ENCODE measurements around the gene KIF26A.

The KIF26A gene

DNA sequence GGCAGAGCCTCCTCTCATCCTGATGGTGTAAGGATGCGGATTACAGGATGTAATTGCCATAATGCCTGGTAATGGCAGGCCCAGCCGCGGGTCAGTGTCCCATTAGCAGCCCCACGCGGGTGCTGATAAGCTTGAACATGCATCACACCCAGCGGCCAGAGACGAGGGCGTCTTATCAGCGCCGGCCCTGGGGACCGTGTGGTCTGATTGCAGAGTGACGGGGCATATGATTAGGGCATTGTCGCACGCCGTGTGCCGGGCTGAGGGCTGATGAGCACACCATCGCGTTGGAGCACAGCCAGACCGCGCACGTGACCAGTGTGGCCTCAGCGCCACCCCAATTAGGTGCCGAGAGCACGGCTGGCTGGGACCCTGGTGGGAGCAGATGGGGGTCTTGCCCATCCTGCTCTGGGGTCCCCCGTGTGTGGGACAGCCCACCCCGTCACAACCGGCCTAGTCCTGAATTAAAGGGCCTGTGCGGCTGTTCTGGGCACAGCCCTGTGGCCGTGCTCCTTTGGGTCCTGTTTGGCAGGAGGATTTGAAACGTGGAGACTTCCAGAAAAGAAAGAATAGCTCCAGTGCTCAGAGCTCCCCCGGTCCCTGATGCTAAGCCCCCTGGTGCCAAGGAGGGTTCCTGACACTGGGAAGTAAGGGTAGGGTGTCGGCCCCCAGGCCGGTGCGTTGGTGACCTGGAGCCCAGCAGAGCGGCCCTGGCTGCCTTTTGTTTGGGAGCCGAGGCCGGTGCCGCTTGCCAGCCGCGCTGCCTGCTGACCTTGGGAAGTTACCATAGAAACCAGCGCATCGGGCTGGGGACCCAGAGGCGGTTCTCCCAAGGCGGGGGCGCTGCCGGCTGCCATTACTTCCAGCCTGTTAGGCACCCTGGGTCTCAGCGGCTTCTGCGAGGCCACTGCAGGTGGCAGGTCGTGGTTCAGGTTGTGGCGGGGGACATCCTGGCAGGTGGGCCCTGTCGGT lies 20.7 kb downstream of the KIF26A start:
- DNase-seq (ENCODE audit: low read depth) = no peak

GRCh38 chr14:104159990-104160389 lies 21.6 kb downstream of the KIF26A start:
- DNase-seq (ENCODE audit: low read depth) = no peak

DNA sequence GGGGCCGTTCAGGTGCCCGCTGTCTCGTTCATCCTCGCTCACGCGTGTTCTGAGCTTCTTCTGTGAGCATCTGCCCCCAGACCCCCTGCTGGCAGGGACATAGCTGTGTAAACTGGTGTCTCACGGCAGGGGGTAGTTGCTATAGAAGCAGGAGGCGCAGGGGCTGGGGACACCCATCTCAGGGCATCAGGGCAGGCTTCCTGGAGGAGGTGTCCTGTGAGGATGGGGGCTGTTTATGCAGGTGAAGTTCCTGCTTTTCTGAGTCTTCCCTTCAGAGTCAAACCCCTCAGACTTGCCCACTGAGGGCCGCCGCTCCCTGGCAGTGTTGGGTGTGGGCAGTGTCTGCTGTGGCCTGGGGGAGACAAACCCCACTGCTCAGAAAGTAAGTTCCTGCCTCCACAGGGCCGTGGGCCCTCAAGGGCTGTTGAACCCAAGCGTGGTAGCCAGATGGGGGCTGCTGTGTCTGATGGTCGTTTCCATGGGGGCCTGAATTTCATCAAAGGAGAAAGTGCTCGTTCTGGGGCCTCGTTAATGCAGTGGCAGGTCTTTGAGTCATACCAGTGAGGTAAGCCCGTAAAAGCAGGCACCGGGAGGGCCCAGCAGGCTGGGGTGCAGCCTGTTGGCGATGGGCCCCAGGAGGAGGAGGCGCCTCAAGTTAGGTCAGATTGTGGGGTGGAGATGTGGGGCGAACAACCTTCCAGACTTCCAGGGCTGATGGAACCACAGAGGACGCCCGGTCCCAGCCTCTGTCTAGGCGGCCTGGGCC lies 23.4 kb downstream of the KIF26A start:
- no peak for DNase-seq (ENCODE audit: low read depth)

GRCh38 chr14:104162495-104162894 lies 24.1 kb downstream of the KIF26A start:
- DNase-seq (ENCODE audit: low read depth) = no peak

GRCh38 chr14:104163541-104163940 lies 25.2 kb downstream of the KIF26A start:
- no peak for DNase-seq (ENCODE audit: low read depth)

GRCh38 chr14:104164041-104164440 lies 25.7 kb downstream of the KIF26A start:
- no peak for DNase-seq (ENCODE audit: low read depth)

GRCh38 chr14:104164512-104164911 lies 26.1 kb downstream of the KIF26A start:
- DNase-seq (ENCODE audit: low read depth) = no peak

- no peak for DNase-seq (ENCODE audit: low read depth)
Observed at GRCh38 chr14:104166698-104167097, 28.3 kb downstream of the KIF26A start.

DNA sequence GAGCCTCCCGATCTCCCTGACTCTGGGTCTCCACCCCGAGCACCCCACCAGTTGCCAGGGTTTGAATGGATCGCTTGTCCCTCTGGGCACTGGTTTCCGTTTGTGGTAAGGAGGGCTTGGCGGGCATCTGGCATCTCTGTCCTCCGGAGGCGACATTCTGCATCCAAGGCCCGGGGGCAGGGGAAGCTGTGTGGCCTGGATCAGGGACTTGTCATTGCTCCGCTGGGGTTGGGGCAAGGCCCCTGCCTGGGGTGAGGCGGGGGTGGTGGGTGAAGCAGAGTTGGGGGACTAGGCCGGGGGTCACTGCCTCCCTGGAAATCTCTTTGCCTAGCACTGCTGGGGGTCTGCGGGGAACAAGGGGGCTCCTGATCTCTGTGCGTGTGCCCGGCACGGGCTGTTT lies 30.2 kb downstream of the KIF26A start:
- DNase-seq (ENCODE audit: low read depth) = no peak

- no peak for DNase-seq (ENCODE audit: low read depth)
Observed at GRCh38 chr14:104169005-104169698, 30.8 kb downstream of the KIF26A start.

DNA sequence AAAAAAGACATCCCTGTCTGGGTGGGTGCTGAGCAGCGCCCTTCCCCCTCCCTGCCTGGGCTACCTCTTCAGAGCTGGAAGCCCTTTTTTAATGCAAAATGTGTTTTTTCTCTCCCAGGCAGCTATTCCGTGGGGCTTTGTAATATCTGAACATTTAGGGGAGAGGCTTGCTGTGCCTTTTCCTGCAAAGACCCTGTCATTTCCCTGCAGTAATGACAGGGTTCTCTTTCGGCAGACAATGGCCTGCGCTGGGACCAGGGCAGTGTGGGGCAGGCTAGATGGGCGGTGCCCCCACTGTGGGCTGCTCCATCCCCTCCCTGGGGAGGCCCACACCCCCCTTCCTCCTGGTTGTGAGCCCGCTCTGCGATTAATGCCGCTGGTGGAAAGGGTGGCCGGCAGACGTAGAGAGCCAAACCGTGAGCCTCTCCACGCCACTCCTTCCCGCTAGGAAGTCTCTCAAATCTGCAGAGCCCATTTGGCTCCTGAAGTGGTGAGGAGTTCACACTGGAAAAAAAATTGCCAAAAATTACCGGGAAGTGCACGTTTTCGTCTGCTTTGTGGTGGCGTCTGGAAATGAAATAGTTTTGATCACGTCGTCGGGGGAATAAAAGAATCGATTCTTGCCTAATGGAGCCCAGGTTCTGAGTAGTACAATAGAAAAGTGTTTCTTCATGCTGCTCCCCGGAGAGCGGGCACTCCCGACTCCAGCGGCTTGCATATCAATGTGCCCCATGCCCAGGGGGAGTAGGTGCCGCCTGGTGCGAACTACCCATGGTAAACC lies 31.5 kb downstream of the KIF26A start:
- no peak for DNase-seq (ENCODE audit: low read depth)

- no peak for DNase-seq (ENCODE audit: low read depth)
Observed at GRCh38 chr14:104171029-104171697, 32.8 kb downstream of the KIF26A start.

DNA sequence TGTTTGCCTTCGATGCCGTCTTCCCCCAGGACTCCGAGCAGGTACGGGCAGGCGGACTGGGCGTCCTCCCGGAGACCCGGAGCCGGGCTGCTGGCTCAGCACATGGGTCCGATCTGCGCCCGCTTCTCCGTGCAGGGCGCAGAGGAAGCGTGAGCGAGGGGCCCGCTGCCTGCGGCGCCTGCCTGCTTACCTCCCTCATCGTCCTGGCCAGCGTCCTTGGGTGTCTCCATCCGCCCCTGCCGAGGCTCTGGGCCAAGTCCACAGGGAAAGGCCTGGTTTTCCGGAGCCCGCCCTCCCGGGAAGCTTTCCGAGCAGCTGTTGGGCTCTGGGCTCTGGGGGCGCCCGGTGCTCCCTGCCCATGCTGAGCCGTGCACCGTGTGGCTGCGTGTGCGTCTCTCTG lies 33.5 kb downstream of the KIF26A start:
- no peak for DNase-seq (ENCODE audit: low read depth)

- no peak for DNase-seq (ENCODE audit: low read depth)
Observed at GRCh38 chr14:104172349-104172748, 34.0 kb downstream of the KIF26A start.

DNA sequence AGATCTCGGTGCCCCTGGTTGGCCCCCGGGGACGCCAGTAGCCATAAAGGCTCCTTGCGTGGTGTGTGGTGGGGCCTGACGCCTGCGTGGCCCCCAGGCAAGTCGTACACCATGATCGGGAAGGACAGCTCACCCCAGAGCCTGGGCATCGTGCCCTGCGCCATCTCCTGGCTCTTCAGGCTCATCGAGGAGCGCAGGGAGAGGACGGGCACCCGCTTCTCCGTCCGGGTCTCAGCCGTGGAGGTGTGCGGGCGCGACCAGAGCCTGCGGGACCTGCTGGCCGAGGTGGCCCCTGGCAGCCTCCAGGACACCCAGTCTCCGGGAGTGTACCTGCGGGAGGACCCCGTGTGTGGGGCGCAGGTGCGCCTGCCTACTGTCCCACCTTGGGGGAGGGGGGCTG lies 34.5 kb downstream of the KIF26A start:
- no peak for DNase-seq (ENCODE audit: low read depth)

DNA sequence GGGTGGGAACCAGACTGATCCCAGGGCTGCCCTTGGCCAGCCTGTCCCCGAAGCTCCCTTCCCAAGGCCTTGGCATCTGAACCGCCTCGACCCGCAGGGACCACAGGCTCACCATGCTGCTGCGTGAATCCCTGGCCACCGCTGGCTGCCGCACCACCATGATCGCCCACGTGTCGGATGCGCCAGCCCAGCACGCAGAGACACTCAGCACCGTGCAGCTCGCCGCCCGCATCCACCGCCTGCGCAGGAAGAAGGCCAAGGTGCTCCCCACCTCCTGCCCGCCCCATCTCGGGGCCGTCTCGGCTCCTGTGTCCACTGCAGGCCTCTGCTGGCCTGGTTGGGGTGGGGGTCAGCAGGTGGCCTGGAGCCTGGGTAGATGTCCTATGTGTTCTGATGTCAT lies 35.7 kb downstream of the KIF26A start:
- DNase-seq (ENCODE audit: low read depth) = no peak

- DNase-seq (ENCODE audit: low read depth) = no peak
Observed at GRCh38 chr14:104175041-104175440, 36.7 kb downstream of the KIF26A start.

- DNase-seq (ENCODE audit: low read depth) = no peak
Observed at GRCh38 chr14:104175811-104176210, 37.4 kb downstream of the KIF26A start.

GRCh38 chr14:104176611-104177010 lies 38.2 kb downstream of the KIF26A start:
- DNase-seq (ENCODE audit: low read depth) = no peak

DNA sequence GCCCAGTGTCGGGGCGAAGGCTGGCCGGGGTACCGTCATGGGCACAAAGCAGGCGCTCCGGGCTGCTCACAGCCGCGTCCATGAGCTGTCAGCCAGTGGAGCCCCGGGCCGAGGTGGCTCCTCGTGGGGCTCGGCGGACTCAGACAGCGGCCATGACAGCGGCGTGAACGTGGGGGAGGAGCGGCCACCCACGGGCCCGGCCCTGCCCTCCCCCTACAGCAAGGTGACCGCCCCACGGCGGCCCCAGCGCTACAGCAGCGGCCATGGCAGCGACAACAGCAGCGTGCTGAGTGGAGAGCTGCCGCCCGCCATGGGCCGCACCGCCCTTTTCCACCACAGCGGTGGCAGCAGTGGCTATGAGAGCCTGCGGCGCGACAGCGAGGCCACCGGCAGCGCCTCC lies 39.0 kb downstream of the KIF26A start:
- DNase-seq (ENCODE audit: low read depth) = no peak

- no peak for DNase-seq (ENCODE audit: low read depth)
Observed at GRCh38 chr14:104178279-104178678, 39.9 kb downstream of the KIF26A start.
